PFSK-1 (cell line): Measurements from ENCODE around the gene TNFAIP8L1.

Experiments
- FOXP2 ChIP-seq: optimal IDR thresholded peaks from 2 replicates; pipeline ENCODE3; 2011; ENCODE audit warnings: borderline replicate concordance, control low read depth, inconsistent platforms; ENCODE audit not compliant: insufficient read depth; ENCODE audit errors: extremely low read length, extremely low read depth
- POLR2AphosphoS5 ChIP-seq: IDR thresholded peaks from 2 replicates; pipeline ENCODE4 v1.6.1; 2012; ENCODE audit warnings: low read depth, mild to moderate bottlenecking, control low read depth, low read length, moderate library complexity
- REST ChIP-seq, 2 experiments: IDR thresholded peaks; 2 replicates each; pipeline versions ENCODE4 v1.6.1 to v1.8.0; 2011 to 2012; ENCODE audit warnings: low read depth in 2 of 2, low read length in 2 of 2, control low read depth in 1 of 2, inconsistent platforms in 1 of 2, mild to moderate bottlenecking in 1 of 2, moderate library complexity in 1 of 2; ENCODE audit not compliant: insufficient read depth in 1 of 2
- SIN3A ChIP-seq: IDR thresholded peaks from 2 replicates; pipeline ENCODE4 v1.6.1; 2012; ENCODE audit warnings: mild to moderate bottlenecking, low read length, moderate library complexity, borderline replicate concordance; ENCODE audit not compliant: insufficient read depth
- TAF1 ChIP-seq: IDR thresholded peaks from 2 replicates; pipeline ENCODE4 v1.6.1; 2012; ENCODE audit warnings: low read length, control low read depth, borderline replicate concordance; ENCODE audit not compliant: insufficient read depth

Gene TNFAIP8L1

GRCh38 chr19:4609878-4610511 is 29.3 kb upstream of the TNFAIP8L1 start:
- TF ChIP-seq POLR2AphosphoS5 (no peak), FOXP2 (no peak), REST (IDR thresholded peaks at IDR 0.05; ENCODE audit: insufficient read depth in 1 of 2, low read depth in 2 of 2, low read length in 2 of 2) (no peak), TAF1 (no peak), SIN3A (no peak)

GRCh38 chr19:4613254-4613751 is 26.0 kb upstream of the TNFAIP8L1 start:
- TF ChIP-seq REST (IDR thresholded peaks at IDR 0.05; ENCODE audit: insufficient read depth in 1 of 2, low read depth in 2 of 2, low read length in 2 of 2) (no peak), SIN3A (no peak), TAF1 (no peak), POLR2AphosphoS5 (no peak), FOXP2 (no peak)

GRCh38 chr19:4618019-4618418 is 21.3 kb upstream of the TNFAIP8L1 start:
- TF ChIP-seq REST (IDR thresholded peaks at IDR 0.05; ENCODE audit: insufficient read depth in 1 of 2, low read depth in 2 of 2, low read length in 2 of 2): no peak
- no peak for TF ChIP-seq SIN3A
- no peak for TF ChIP-seq FOXP2

GRCh38 chr19:4619668-4620294 is 19.5 kb upstream of the TNFAIP8L1 start:
- TF ChIP-seq TAF1 (no peak), REST (IDR thresholded peaks at IDR 0.05; ENCODE audit: insufficient read depth in 1 of 2, low read depth in 2 of 2, low read length in 2 of 2) (no peak), FOXP2 (no peak), POLR2AphosphoS5 (no peak), SIN3A (no peak)

GRCh38 chr19:4620675-4621074 is 18.6 kb upstream of the TNFAIP8L1 start:
- TF ChIP-seq FOXP2 (no peak), SIN3A (no peak), REST (IDR thresholded peaks at IDR 0.05; ENCODE audit: insufficient read depth in 1 of 2, low read depth in 2 of 2, low read length in 2 of 2) (no peak), TAF1 (no peak), POLR2AphosphoS5 (no peak)
